ENCODE results near the gene APBB2.

The APBB2 gene

DNA sequence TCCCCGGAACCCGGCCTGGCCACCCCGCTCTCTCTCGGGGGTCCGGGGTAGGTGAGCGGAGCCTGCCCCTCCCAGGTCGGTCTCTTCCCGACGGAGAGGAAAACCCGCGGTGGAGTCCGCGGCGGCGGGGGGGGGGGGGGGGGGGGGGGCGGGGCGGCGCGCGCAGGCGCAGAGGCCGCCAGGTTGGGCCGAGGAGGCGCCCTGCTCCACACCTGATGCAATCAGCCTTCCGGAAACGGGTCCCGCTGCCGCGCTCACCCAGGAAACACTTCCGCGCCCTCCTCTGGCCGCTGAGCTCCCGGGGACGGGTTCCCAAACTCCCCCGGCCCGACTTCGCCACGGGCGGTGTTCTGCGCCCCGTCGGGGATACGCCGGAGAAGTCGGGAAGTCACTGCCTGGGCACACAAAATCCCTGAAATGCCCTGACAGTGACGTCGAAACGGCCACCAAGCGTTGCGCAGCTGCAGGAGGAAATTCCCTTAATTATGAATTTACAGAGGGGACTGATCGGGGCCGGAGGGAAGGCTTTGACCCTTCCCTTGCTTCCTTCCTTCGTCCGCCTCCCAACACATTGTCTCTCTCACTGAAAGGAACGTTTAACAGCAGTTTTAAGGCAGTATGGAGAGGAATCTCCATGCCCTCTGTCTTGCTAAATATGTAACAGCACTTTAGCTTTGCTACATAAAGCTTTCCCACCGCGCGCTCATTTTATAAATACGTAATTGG lies 2.1 kb upstream of the APBB2 start:
- peak overlapping the region; percentile 82 for H3K4me3 ChIP-seq (ENCODE audit: low read length)
- TF ChIP-seq CTCF (conservative IDR thresholded peaks at IDR 0.05; ENCODE audit: low read depth, low read length): peak; percentile 35
- DNase-seq (ENCODE audit: low read depth): peak; percentile 32

DNA sequence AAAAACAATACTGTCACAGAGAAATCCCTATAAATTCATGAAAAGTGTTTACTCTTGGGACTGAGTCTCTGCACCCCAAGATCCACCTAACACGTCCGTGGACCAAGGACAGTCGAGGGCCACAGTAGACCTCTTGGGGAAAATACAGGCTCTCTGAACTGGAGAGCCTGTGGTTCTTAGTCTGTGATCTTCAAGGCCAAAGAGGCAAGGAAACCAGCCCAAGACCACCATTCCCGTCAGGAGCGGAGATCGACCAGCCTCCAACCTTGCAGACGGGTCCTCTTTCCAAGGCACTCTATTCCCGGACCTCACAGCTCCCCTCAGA lies 1.6 kb upstream of the APBB2 start:
- no peak for DNase-seq (ENCODE audit: low read depth)
- H3K4me3 ChIP-seq (ENCODE audit: low read length): peak overlapping the region; percentile 82
- TF ChIP-seq CTCF (conservative IDR thresholded peaks at IDR 0.05; ENCODE audit: low read depth, low read length): no peak

GRCh38 chr4:41215155-41215554 lies 813 bp upstream of the APBB2 start:
- DNase-seq (ENCODE audit: low read depth): no peak
- H3K4me3 ChIP-seq (ENCODE audit: low read length): no peak overlapping the region
- TF ChIP-seq CTCF (conservative IDR thresholded peaks at IDR 0.05; ENCODE audit: low read depth, low read length): no peak

DNA sequence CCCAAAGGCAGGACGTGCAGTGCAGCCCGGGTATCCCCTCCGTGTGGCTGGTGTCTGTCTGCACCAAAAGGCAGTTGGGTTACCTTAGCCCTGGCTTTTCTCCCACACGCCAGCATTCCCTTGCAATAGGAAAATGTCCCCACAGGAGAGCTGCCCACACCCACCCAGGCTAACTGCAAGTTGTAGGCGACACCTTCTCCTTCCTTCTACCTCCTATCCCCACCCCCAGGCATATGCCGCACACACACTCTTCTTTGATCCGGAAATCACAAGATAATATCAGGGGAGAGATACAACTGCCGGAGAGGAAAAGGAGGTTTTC lies 444 bp upstream of the APBB2 start:
- DNase-seq (ENCODE audit: low read depth): no peak
- peak overlapping the region; percentile 23 for H3K4me3 ChIP-seq (ENCODE audit: low read length)
- TF ChIP-seq CTCF (conservative IDR thresholded peaks at IDR 0.05; ENCODE audit: low read depth, low read length): no peak

DNA sequence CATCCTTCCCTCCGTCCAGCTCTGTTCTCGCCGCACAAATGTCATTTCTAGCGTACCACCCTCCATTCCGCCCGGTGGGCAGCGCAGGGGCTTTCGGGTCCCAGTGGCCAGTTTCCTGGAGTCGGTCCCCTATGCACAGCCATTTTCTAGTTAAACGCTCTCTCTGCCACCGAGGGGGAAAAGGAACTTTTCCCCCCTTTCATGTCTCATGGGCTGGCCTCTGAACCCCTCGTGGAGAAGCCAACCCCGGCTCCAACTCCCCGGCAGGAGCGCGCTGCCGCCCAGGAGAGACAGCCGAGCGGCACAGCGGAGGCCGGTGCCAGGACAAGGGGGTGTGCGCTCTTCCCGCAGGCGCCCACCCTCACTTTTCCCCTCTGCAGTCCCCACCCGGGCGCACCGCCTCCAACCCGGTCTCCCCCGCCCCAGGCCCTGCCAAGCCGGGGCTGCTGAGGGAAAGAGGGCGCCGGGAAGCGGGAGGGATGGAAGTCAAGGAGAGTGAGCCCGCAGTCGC lies 662 bp downstream of the APBB2 start:
- peak; percentile 1 for TF ChIP-seq CTCF (conservative IDR thresholded peaks at IDR 0.05; ENCODE audit: low read depth, low read length)
- DNase-seq (ENCODE audit: low read depth): no peak
- peak overlapping the region; percentile 75 for H3K4me3 ChIP-seq (ENCODE audit: low read length)

- DNase-seq (ENCODE audit: low read depth): peak; percentile 25
- peak; percentile 79 for TF ChIP-seq CTCF (conservative IDR thresholded peaks at IDR 0.05; ENCODE audit: low read depth, low read length)
- H3K4me3 ChIP-seq (ENCODE audit: low read length): peak overlapping the region; percentile 75
Measured at GRCh38 chr4:41212616-41213203, 1.6 kb downstream of the APBB2 start.

Data from retinal pigment epithelial cell (primary cell).